GM19328 (cell line): Measurements from ENCODE around the gene ASAH2B.
A peak's percentile ranks its signal among the peaks of the same experiment; 100 is the strongest.
"Not testable (repeated sequence)": the region's sequence is repeated elsewhere in the genome, so short reads cannot be mapped to it uniquely, and the experiment has no call there.

ENCODE experiments used
- ATAC-seq: cut with Tn5 transposase; IDR thresholded peaks from one replicate; pipeline ENCODE4 v1.9.1; 2021; ENCODE audit warnings: mild to moderate bottlenecking, moderate library complexity; ENCODE audit not compliant: unreplicated experiment

Gene ASAH2B

DNA sequence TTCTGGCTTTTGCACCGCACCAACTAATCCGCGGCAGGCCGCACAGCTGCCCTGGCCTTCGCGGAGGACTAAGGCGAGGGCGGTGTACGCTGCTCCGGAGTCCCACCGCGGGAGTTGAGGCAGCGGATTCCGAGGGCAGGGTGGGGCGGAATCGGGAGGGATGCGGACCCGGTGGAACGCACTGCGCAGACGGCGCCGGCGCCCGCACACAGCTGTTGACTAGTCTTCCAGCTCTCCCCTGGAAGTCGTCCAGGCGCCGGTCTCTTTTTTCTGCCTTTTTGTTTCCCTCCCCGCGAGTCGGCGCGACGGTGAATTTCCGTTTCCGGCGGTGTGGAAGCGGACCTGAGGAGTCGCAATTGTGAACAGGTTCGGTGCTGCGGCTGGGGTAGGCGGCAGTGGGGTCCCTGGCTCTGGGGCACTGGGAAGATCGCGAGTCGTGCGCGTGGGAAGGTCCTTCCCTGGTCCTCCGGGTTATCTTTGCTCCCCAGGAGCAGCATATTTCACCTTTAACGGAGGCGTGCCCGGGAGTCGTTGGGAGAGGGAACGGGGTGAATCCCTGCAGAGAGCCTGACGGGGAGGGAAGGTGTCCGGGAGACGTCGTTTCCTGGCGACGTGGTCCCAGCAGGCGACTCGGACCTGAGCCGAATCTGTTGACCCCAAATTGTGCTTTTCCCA lies at the start of gene ASAH2B:
ASAH2B (plus strand) TSS at position 319 of the 675 bp plus-strand sequence. CDS start 5,195 bp downstream, outside the sequence.
- peak; percentile 80 for ATAC-seq

DNA sequence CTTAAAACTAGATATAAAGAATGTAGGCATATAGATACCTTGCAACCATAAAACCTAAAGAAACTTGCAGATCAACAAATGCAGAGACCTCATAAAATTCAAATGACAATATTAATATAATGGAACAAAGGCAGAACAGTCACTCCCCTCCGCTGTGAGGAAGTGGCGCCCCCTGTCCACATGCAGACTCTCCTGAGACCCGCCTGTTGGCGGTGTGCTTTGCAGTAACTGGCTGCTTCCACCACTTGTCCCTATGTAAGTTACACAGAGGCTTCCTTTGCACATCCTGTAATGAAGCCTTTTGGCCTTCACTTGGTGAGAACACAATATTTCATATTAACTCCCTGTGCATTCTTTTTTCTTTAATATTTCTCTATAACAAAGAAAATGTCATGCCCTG lies 41.9 kb upstream of the ASAH2B start:
- not testable (repeated sequence) for ATAC-seq

DNA sequence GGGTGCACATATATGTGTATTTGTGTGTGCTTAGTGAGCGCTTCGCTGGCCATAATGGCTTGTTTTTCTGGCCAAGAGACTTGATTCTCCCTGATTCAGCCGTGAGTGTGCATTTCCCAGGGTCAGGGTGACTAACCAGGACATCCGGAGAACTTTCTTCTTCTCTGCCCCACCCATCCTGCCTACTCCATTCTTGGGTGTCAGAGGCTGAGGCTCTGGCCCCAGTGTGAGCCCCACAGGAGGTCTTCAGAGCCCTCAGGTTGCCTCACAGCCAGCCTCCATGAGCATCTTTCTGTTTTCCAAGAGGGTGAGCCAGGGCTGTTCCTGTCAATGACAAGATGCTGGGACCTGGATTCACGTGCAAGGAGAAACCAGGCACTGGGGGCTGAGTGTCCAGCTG lies 37.8 kb upstream of the ASAH2B start:
- not testable (repeated sequence) for ATAC-seq

DNA sequence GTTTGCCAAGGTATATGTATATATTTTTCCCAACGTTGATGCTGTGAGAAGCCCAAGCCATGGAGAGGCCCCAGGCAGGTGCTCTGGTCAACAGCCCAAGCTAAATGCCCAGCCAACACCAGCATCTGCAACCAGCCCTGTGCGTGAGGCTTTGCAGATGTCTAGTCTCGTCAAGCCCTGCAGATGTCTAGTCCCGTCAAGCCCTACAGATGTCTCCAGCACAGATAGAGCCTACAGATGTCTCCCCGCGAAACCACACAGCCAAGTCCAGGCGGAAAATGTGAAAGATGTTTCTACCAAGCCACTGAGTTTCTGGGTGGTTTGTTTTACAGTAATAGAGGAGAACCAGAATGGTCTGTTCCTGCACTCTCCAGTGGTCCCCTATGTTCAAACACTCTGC lies 36.7 kb upstream of the ASAH2B start:
- not testable (repeated sequence) for ATAC-seq

DNA sequence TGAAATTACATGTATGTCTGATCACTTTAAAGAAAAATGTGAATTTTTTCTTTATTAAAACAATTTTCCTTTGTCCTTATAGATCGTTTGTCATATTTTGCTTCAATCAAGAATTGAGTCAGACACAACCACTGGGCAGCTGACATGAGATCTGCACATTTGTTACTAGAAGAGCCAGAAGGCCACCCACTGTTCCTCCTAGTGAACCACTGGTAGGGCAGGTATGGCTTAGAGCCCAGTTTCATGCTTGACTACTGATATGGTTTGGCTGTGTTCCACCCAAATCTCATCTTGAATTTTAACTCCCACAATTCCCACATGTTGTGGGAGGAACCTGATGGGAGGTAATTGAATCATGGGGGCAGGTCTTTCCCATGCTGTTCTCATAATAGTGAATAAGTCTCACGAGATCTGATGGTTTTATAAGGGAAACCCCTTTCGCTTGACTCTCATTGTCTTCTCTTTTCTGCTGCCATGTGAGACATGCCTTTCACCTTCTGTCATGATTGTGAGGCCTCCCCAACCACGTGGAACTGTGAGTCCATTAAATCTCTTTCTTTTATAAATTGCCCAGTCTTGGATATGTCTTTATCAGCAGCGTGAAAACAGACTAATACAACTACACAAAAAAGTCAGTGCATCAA lies 35.2 kb upstream of the ASAH2B start:
- ATAC-seq: not testable (repeated sequence)

DNA sequence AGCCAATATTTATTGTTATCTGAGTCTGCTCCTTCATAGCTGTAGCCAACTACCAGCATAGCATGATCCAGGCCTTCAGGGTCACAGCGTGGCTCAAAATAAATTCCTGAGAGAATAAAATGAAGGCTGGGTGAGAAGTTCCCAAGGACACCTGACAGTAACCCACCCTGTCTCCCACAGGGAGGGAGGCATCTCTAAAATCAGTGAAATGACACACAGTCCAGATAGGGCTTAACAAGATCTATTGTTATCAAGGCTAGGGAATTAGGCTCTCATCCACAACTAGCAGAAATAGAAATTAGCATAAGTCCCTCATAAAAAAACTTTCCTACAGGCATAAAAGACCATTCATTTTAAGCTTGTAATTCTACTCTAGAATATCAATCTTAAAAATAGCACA lies 33.7 kb upstream of the ASAH2B start:
- ATAC-seq: not testable (repeated sequence)

DNA sequence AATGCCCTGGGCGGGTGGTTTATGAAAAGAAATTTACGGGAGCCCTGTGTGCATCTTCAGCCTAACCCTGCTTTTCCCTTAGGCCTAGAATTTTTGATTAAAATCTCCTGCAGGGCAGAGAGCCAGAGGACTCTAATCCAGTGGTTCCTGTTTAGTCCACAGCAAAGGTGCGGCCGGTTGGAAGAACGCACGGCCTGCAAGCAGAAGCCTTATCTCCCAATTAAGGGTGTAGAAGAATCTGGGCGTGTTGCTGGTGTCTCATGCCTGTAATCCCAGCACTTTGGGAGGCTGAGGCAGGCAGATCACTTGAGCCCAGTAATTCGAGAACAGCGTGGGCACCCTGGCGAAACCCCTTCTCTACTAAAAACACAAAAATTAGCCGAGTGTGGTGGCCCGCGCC lies 29.5 kb upstream of the ASAH2B start:
- not testable (repeated sequence) for ATAC-seq

DNA sequence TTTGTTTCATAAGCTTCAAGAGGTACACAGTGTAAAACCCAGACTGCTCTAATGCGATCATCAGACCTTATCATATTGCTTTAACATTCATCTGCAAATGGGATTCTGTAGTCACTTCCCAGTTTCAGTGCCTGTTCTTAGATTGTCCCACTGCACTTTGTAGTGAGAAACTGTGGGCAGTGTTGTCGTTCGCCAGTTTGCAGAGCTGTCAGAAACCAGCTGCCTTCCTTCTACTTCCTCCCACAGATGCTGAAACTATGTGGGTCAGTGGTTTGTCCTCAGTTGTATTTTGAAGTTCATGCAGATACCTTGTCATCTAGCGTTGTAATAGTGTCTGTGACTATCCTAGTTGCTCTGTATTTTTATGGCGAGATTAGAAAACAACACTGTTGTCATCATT lies 15.9 kb upstream of the ASAH2B start:
- not testable (repeated sequence) for ATAC-seq

DNA sequence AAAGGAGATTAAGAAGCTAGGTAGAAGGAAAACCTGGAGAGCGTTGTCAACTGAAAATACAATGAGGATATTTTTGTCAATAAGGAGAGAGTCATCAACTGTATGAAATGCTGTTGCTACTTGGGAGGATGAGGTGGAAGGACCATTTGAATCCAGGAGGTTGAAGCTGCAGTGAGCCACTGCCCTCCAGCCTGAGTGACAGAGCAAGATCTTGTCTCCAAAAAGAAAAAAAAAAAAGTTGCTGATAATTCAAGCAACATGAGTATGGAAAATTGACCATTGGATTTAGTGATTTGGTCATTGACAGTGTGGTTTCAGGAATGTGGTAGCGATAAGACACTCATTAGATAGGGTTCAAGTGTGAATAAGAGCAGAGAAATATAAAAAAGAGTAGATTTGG lies 11.6 kb upstream of the ASAH2B start:
- ATAC-seq: not testable (repeated sequence)

DNA sequence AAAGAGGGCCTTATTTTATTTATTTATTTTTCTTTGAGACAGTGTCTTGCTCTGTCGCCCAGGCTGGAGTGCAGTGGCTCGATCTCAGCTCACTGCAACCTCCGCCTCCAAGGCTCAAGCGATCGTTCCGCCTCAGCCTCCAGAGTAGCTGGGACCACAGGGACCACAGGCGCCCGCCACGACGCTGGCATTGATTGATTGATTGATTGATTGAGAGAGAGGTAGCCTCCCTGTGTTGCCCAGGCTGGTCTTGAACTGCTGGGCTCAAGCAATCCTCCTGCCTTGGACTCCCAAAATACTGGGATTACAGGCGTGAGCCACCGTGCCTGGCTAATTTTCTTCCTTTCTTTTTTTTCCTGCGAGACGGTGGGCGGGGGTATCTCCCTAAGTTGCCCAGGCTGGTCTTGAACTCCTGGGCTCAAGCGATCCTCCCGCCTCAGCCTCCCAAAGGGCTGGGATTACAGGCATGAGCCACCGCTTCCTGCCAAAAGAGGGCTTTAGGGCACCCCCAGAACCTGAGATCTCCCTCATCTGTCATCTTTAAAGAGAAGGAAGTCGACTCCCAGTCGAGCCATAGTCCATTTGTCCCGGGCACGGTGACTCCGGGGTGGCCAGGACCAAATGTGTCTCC lies 634 bp upstream of the ASAH2B start:
- not testable (repeated sequence) for ATAC-seq

DNA sequence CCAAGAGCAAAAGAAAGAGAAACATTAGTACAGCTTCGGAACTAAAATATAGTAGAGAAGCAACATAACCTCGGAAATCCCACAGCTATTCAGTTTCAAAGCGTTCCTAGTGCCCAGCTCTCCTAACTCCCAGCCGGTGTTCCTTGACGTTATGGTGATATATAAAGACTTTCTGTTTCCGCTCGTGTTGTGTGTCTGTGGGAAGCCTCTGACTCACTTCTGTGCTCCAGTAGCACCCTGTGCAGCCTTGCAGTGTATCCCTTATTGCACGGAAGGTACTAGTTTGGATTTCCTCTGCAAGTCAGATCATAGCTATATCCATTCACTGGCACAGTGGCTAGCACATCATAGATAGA lies 535 bp downstream of the ASAH2B start:
- no peak for ATAC-seq

DNA sequence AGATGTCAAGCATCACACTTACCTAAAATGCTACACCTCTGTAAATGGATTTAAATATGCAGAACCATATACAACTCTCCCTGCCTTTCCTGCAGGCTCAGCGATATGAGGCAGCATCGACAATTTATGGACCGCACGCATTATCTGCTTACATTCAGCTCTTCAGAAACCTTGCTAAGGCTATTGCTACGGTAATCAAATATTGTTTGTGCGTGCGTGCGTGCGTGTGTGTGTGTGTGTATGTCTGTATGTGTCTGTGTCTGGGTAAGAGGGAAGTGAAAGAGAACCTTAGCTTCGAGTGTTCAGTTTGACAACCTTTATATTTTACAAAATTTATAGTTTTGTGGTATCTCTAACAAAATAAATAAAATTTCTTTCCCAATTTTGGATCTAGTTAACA lies 3.1 kb downstream of the ASAH2B start:
- ATAC-seq: not testable (repeated sequence)

DNA sequence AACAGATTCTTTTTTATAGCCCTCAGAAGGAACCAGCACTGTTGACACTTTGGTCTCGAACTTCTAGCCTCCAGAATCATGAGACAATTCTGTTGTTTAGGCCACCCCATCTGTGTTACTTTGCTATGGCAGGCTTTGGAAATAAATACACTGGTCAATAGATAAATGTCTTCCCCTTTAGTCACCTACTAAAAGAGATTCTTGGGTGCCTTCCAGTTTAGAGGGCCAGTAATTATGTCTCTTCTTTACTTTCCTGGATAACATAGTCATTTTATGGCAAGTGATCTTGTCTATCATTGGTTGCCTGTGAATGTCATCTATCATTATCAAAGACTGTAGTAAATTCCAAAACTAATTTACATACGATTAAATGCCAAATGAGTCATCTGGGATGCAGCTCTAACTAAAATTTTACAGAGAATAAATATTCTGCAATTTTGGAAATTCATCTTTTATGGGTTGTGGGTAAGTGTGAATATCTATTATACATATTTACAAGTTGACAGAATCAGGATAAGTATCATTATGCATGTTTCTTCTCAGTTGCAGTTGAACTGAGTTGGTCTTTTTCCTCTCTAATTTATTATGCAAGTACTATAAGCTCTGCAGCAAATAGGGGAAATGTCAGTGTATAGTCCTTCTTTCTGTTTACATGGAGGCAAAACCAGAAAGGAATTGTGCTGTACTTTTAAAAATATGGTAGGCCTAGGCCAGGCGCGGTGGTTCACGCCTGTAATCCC lies 27.2 kb downstream of the ASAH2B start:
- ATAC-seq: not testable (repeated sequence)

DNA sequence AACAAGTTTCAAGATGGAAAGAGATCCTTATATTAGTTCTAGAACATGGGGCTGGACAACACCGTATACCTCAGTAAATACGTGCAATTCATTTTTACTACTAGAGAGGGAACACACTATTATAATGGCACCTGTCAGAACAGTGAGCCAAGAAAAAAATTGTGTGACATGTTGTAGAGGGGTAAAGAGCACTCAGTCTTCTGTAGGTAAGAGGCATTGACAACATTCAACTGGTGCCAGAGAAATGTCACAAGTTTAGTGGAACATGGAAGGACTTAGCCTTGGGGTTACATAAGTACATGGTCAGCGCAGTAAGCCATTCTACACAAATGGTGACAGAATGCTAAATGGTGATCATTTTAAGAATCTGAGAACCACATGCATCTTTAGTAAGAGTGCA lies 32.3 kb downstream of the ASAH2B start:
- not testable (repeated sequence) for ATAC-seq

DNA sequence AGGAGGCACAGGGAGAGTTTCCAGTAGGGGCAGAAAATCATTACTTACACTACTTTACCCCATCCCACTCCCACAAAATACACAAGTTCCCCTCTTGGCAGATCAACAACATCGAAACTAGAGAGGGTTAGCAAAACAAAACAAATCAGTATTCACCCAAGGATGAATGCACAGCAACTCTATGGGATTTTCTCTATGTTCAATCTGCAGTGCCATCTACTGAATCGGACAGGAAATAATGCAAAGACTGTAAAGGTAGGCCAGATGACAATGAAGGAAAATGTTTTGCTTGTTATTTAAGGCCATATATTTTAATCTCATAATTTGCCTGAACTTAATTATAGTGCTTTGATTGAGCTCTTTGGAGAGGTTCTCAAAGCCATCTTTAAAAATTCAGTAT lies 35.1 kb downstream of the ASAH2B start:
- ATAC-seq: not testable (repeated sequence)

DNA sequence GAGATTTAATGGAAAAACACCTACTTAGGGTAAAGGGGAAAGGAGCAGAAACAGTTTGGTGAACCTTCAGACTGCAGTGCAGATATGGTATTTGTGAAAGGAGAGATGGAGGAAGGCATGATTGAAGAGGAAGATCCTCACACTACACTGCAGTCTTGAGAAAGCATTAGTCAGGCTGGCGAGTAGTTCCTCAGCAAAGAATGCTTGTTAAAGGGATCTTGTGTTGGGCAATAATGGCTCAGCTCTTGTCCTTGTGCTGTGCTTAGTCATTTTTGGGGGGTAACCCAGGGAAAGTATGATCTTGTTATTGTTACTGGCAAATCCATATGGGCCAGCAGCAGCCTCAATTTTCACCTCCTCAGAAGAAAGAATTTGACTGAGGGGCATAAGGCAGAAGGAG lies 40.3 kb downstream of the ASAH2B start:
- not testable (repeated sequence) for ATAC-seq

DNA sequence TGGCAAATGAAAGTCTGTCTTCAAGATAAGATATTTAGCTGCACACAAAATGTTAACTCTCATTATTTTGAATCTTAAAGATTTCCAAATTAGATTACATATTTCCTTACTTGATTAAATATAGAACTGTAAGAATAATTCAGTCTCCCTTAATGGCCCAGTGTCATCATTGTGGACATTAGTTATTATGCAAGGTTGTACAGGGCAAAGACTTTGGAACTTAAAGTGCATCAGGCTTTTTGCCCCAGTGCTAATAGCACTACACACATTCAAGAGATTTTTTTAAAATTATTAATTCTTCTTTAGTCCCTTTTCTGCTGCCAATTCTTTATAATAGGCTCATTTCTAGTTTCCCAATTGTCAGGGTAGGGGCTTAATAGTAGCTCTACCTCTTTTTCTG lies 42.3 kb downstream of the ASAH2B start:
- ATAC-seq: not testable (repeated sequence)

DNA sequence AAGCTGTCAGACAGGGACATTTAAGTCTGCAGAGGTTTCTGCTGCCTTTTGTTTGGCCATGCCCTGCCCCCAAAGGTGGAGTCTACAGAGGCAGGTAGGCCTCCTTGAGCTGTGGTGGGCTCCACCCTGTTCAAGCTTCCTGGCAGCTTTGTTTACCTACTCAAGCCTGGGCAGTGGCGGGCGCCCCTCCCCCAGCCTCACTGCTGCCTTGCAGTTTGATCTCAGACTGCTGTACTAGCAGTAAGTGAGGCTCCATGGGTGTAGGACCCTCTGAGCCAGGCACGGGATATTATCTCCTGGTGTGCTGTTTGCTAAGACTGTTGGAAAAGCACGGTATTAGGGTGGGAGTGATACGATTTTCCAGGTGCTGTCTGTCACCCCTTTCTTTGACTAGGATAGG lies 48.2 kb downstream of the ASAH2B start:
- not testable (repeated sequence) for ATAC-seq

DNA sequence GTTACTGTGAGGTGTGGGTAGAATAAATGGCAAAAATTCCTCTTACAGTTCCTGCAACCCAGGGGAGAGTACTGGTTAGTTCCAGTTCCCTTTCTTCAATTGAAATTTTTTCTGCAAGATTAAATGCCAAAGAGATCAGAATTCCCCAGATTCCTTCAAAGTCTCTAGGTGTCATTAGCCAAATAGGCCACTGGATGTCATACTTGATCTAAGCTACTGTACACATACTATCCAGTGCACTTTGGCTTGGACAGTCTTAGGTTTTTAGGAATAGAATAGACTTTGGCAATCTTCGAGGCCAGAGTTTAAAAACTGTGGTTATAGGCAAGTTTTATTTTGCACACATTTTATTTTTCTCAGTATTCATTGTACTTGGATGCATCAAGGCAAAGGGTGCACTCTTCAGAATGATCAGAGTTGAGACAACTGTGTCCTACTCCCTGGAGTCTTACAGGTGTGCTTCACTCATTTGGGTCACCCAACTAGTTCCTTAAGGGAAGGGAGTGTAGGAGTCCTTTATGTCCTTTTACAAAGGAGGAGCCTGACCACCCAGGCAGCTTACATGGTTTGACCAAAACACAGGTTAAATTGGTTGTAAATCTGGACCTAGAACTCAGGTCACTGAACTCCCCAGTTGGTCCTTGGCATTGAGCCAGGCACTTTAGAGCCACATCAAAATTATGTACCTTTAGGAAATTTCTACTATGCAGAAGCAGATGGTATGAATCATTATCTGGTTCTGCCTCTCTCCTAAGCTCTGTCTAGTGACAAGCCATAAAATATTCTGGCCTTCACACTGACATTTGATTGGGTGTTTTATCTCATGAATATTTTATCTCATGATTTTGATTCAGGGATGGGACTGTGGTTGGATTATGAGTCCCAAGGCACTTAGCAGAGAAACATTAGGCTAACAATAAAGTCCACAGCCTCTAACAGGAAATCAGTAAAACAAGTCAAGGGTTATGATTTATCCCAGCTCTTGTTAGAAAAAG lies 49.5 kb downstream of the ASAH2B start:
- no peak for ATAC-seq

DNA sequence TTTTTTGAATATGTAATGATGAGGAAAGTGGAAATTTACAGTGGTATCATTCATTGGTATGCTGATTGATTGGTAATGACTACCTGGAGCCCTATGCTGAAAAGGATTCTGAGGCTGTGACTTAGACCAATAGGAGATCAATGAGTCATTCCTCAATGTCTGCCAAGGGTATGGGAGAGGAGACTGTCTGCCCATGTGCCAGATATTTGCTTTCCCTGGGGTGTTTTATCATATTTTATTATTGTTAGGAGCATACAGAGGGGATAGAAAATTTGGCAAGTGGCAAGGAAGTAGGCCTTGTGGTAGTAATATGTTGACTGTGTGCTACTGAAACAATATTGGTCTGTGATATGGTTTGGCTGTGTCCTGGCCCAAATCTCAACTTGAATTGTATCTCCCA lies 54.8 kb downstream of the ASAH2B start:
- no peak for ATAC-seq
